HG02938 (cell line): ENCODE measurements around the gene GOLGA8B.
"Not testable (repeated sequence)": the region's sequence is repeated elsewhere in the genome, so short reads cannot be mapped to it uniquely, and the experiment has no call there.

ENCODE experiments used
- ATAC-seq: cut with Tn5 transposase; IDR thresholded peaks from one replicate; pipeline ENCODE4 v1.9.1; 2021; ENCODE audit warnings: mild to moderate bottlenecking, moderate library complexity; ENCODE audit not compliant: unreplicated experiment

GOLGA8B gene

GRCh38 chr15:34598799-34599585, 15.5 kb upstream of the GOLGA8B start:
- no peak for ATAC-seq

- ATAC-seq = no peak
Measured at GRCh38 chr15:34597316-34597715, 13.9 kb upstream of the GOLGA8B start.

GRCh38 chr15:34594361-34594760, 10.9 kb upstream of the GOLGA8B start:
- no peak for ATAC-seq

GRCh38 chr15:34591306-34591705, 7.9 kb upstream of the GOLGA8B start:
- ATAC-seq = no peak

- ATAC-seq = no peak
Measured at GRCh38 chr15:34588046-34588674, 4.7 kb upstream of the GOLGA8B start.

GRCh38 chr15:34585966-34586365, 2.5 kb upstream of the GOLGA8B start:
- ATAC-seq = not testable (repeated sequence)

GRCh38 chr15:34584996-34585395, 1.5 kb upstream of the GOLGA8B start:
- no peak for ATAC-seq

- no peak for ATAC-seq
Measured at GRCh38 chr15:34584330-34584668, 848 bp upstream of the GOLGA8B start.

GRCh38 chr15:34582461-34583371, 735 bp downstream of the GOLGA8B start:
- ATAC-seq = peak; percentile 39

- not testable (repeated sequence) for ATAC-seq
Measured at GRCh38 chr15:34581687-34582460, 1.6 kb downstream of the GOLGA8B start.

GRCh38 chr15:34581043-34581365, 2.4 kb downstream of the GOLGA8B start:
- ATAC-seq = no peak

- not testable (repeated sequence) for ATAC-seq
Measured at GRCh38 chr15:34580251-34581042, 3.0 kb downstream of the GOLGA8B start.

GRCh38 chr15:34578283-34578674, 5.2 kb downstream of the GOLGA8B start:
- ATAC-seq = no peak

- ATAC-seq = not testable (repeated sequence)
Measured at GRCh38 chr15:34577658-34578282, 5.7 kb downstream of the GOLGA8B start.

GRCh38 chr15:34575035-34575434, 8.4 kb downstream of the GOLGA8B start:
- ATAC-seq = not testable (repeated sequence)

- not testable (repeated sequence) for ATAC-seq
Measured at GRCh38 chr15:34572921-34573320, 10.5 kb downstream of the GOLGA8B start.

- not testable (repeated sequence) for ATAC-seq
Measured at GRCh38 chr15:34572019-34572641, 11.3 kb downstream of the GOLGA8B start.

- ATAC-seq = not testable (repeated sequence)
Measured at GRCh38 chr15:34569670-34570396, 13.6 kb downstream of the GOLGA8B start.
